Heart left ventricle (tissue), 13 donors: ENCODE measurements around the gene TTI1.

Experiments
- POLR2A ChIP-seq, 2 donors: fragments of 450-650 bp; IDR thresholded peaks; one replicate each; pipeline ENCODE4 v1.6.1; 2017; ENCODE audit warnings: antibody characterized with exemption in 2 of 2, mild to moderate bottlenecking in 2 of 2, moderate library complexity in 2 of 2
- TF ChIP-seq, protein P1 (sequence below), 12 donors: fragments of 200-600 bp; sonication (generic) in 4 of 12; IDR thresholded peaks; one replicate each; pipeline versions ENCODE4 v1.5.0 to v1.8.0; 2018 to 2022; ENCODE audit warnings: antibody characterized with exemption in 12 of 12, mild to moderate bottlenecking in 5 of 12
- donor health status: ischemic (EF 13 %, LVEDD 7.1; RV severe dilation, severe dysfunction).
- donor health status: DM: no; HTN: yes; CAD: no.
- donor health status: DM: no; HTN: no; CAD: no.
- donor health status: ischemic (EF 25% LVEDD 6.9; RV normal size, moderate dysfunction).
- donor health status: ischemic (EF 25% LVEDD 5.7; RV mildly dilated, moderate dysfunction).
- donor health status: ischemic (EF 35%, LVEDD 5.7; RV mildly dilated, moderate dysfunction).
- donor health status: nonischemic (EF 11% LVEDD 7.7; RV severe dilation, severe dysfunction).
- donor health status: DM: yes; HTN: yes; CAD: no.
- donor health status: PGD.
- donor health status: ischemic (EF 29% LVEDD 5.4; RV normal size, mild dysfunction).
- donor health status: nonischemic (EF 23%, LVEDD 6.1; RV moderate dilation, normal function).

DNA sequence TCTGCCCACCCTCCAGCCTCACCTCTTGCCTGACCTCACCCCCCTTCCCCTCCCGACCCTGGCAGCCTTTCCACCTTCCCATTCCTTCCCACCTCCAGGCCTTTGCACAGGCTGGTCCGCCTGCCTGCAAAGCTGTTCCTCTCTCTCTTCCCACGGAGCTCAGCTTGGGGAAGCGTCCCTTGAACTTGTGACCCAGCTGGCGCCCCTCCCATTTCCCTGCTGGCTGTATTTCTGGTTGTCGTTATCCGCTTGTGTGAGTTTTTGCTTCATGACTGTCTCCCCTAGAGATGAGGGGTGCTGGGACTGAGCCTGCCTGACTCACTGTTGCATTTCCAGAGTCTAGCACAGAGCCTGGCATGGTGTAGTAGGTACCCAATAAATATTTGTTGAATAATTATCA is 97.8 kb downstream of the TTI1 start:
- TF ChIP-seq, protein P1, sequence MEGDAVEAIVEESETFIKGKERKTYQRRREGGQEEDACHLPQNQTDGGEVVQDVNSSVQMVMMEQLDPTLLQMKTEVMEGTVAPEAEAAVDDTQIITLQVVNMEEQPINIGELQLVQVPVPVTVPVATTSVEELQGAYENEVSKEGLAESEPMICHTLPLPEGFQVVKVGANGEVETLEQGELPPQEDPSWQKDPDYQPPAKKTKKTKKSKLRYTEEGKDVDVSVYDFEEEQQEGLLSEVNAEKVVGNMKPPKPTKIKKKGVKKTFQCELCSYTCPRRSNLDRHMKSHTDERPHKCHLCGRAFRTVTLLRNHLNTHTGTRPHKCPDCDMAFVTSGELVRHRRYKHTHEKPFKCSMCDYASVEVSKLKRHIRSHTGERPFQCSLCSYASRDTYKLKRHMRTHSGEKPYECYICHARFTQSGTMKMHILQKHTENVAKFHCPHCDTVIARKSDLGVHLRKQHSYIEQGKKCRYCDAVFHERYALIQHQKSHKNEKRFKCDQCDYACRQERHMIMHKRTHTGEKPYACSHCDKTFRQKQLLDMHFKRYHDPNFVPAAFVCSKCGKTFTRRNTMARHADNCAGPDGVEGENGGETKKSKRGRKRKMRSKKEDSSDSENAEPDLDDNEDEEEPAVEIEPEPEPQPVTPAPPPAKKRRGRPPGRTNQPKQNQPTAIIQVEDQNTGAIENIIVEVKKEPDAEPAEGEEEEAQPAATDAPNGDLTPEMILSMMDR (IDR thresholded peaks at IDR 0.05), result no peak
- no peak for TF ChIP-seq POLR2A (IDR thresholded peaks at IDR 0.05)
